ENCODE results near the gene TRMT44. TPM values are rescaled to one million over a fixed set of nuclear protein-coding genes. Genes with fewer than 3 reads are reported as not detected.

Gene TRMT44
- total RNA-seq, 4 donors from 2014 or later: 36.4 to 56.4 (median 43.9) TPM

DNA sequence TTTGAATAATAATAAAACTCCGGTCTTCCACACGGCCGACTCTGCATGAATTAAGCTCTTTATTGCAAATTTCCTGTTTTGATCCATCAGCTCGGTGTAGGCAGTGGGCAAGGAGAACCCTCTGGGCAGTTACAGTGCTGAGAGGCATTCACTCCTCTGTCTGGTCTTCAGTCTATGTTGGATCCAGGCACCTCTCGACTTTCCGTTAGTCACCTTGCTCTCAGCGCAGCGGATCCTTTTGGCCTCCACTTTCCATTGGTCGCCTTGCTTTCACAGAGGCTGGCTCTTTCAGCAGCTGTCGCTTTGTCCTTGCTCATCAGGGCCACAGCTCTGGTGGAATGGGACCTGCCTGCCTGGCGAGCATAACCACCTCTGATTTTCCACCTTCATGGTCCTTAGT, 52.9 kb downstream of the TRMT44 start:
- no peak for DNase-seq
- Histone ChIP-seq H3K36me3 (no peaks in the 10 kb centered on the region), H3K27me3 (no peaks in the 10 kb centered on the region), H3K9me3 (no peaks in the 10 kb centered on the region), H3K4me1 (no peaks in the 10 kb centered on the region), H3K4me3 (replicated peaks in 1 of 3) (no peak overlapping the region), H3K27ac (no peak overlapping the region)
- WGBS, 2 donors: 80 to 94% methylated on average over 11 of the region's 11 CpGs
- TF ChIP-seq POLR2A (IDR thresholded peaks at IDR 0.05): no peak
- TF ChIP-seq, protein P1, sequence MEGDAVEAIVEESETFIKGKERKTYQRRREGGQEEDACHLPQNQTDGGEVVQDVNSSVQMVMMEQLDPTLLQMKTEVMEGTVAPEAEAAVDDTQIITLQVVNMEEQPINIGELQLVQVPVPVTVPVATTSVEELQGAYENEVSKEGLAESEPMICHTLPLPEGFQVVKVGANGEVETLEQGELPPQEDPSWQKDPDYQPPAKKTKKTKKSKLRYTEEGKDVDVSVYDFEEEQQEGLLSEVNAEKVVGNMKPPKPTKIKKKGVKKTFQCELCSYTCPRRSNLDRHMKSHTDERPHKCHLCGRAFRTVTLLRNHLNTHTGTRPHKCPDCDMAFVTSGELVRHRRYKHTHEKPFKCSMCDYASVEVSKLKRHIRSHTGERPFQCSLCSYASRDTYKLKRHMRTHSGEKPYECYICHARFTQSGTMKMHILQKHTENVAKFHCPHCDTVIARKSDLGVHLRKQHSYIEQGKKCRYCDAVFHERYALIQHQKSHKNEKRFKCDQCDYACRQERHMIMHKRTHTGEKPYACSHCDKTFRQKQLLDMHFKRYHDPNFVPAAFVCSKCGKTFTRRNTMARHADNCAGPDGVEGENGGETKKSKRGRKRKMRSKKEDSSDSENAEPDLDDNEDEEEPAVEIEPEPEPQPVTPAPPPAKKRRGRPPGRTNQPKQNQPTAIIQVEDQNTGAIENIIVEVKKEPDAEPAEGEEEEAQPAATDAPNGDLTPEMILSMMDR (IDR thresholded peaks at IDR 0.05): no peak
- intact Hi-C loops (cut with DNase I): no loop called here

DNA sequence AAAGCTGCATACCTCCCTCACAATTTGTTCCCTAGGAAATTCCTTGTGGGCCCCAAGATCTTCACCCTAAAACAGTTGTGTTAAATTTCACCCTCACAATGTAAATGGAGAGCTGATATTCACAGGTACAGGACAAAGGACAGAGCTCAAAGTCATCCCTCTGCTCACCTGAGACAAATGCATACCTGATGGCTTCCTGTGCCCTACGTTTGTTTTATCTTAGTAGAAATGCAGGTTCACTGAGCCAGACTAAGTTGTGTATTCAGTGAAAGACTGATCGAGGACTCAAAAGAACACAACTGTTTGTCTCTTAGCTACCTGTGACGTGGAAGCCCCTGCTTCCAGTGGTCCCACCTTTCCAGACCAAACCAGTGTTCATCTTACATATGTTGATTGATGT, 53.6 kb downstream of the TRMT44 start:
- 44 to 75% methylated on average over 3 of the region's 3 CpGs for WGBS, 2 donors
- Histone ChIP-seq H3K36me3 (no peaks in the 10 kb centered on the region), H3K4me3 (replicated peaks in 1 of 3) (no peak overlapping the region), H3K9me3 (no peaks in the 10 kb centered on the region), H3K4me1 (no peaks in the 10 kb centered on the region), H3K27ac (no peak overlapping the region), H3K27me3 (no peaks in the 10 kb centered on the region)
- intact Hi-C loops (cut with DNase I): no loop called here
- TF ChIP-seq, protein P1 (IDR thresholded peaks at IDR 0.05): no peak
- TF ChIP-seq POLR2A (IDR thresholded peaks at IDR 0.05): no peak
- DNase-seq: no peak

DNA sequence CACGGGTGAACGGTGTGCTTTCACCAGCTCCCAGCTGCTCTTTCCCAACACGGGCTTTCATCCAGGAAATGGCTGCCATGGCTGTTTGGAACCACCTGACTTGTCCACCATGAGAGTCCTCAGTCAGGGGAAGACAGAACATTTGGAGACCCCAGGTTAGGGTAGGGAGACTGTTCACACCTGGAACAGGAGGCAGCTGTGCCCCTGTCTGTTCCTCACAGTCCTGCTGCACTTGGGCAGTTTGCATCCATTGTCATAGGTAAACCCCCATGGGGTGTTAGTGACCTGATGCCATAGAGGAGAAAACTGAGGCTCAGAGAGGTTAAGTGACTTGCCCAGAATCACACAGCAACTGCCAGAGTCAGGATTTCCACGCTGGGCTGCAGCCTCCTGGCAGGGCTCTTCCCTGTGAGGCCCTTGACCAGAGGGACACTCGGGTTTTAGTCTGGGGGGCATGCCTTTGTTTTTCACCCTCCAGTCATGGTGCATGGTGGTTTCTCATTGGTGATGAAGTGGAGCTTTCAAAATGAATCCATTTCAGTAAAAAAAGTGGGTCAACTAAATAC, 54.5 kb downstream of the TRMT44 start:
- intact Hi-C loops (cut with DNase I): no loop called here
- DNase-seq: no peak
- WGBS, 2 donors: 73 to 85% methylated on average over 5 of the region's 5 CpGs
- no peak overlapping the region for H3K27ac ChIP-seq
- H3K36me3 ChIP-seq: no peaks in the 10 kb centered on the region
- H3K27me3 ChIP-seq: no peaks in the 10 kb centered on the region
- H3K4me1 ChIP-seq: no peaks in the 10 kb centered on the region
- TF ChIP-seq, protein P1 (IDR thresholded peaks at IDR 0.05): no peak
- TF ChIP-seq POLR2A (IDR thresholded peaks at IDR 0.05): no peak
- H3K9me3 ChIP-seq: no peaks in the 10 kb centered on the region
- no peak overlapping the region for H3K4me3 ChIP-seq (replicated peaks in 1 of 3)

DNA sequence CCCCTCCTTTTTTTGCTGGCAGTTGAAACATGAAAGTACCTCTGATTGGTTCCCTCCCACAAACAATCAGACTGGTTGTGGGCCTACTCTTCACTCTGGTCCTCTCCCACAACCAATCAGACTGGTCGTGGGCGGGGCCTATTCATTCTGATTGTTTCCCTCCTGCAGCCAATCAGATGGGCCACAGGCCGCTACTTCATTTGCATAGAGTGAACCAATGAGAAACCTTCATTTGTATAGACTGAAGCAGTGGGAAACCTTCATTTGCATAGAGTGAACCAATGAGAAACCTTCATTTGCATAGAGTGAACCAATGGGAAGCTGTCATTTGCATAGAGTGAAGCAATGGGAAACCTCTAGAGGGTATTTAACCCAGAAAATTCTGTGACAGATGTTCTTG, 55.2 kb downstream of the TRMT44 start:
- Histone ChIP-seq H3K27ac (no peak overlapping the region), H3K27me3 (no peaks in the 10 kb centered on the region), H3K36me3 (no peaks in the 10 kb centered on the region), H3K4me1 (no peaks in the 10 kb centered on the region), H3K9me3 (no peaks in the 10 kb centered on the region), H3K4me3 (replicated peaks in 1 of 3) (no peak overlapping the region)
- intact Hi-C loops (cut with DNase I): no loop called here
- DNase-seq: no peak
- 84 to 87% methylated on average over 3 of the region's 3 CpGs for WGBS, 2 donors
- TF ChIP-seq, protein P1 (IDR thresholded peaks at IDR 0.05): no peak
- TF ChIP-seq POLR2A (IDR thresholded peaks at IDR 0.05): no peak

DNA sequence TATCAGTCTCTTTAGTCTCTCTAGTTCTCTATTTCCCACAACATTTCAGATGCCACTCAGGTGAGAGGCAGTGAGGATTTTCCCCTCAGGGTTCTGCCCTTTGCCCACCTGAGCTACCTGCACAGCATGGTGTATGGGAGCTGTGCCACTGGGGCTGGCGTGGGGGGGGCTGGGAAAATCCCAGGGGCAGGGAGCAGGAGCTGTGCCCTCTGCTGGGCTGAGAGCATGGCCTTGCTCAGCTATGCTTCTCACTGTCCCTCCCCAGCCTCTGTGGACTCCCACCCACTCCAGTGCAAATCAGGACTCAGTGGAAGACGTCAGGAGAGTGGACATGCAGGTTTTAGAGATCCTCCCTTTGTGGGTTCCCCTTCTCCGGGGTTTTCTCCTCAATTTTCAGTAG, 57.2 kb downstream of the TRMT44 start:
- no peak overlapping the region for H3K4me3 ChIP-seq (replicated peaks in 1 of 3)
- no peaks in the 10 kb centered on the region for H3K36me3 ChIP-seq
- H3K4me1 ChIP-seq: peaks cover 3 to 5% of the 10 kb centered on the region in 2 donors
- no peaks in the 10 kb centered on the region for H3K9me3 ChIP-seq
- H3K27ac ChIP-seq: no peak overlapping the region
- intact Hi-C loops (cut with DNase I): no loop called here
- no peak for DNase-seq
- TF ChIP-seq POLR2A (IDR thresholded peaks at IDR 0.05): no peak
- TF ChIP-seq, protein P1 (IDR thresholded peaks at IDR 0.05): no peak
- H3K27me3 ChIP-seq: no peaks in the 10 kb centered on the region
- 91 to 94% methylated on average over 3 of the region's 3 CpGs for WGBS, 2 donors

Measured in thyroid gland (tissue), 4 donors.